GM21619 (cell line): ENCODE measurements around the gene U2AF2.

Source experiments
- ATAC-seq: cut with Tn5 transposase; IDR thresholded peaks from one replicate; pipeline ENCODE4 v1.9.1; 2021; ENCODE audit not compliant: unreplicated experiment

U2AF2 gene

GRCh38 chr19:55654323-55654867, 440 bp upstream of the U2AF2 start:
- peak; percentile 50 for ATAC-seq

- ATAC-seq = no peak
These were observed 809 bp downstream of the U2AF2 start for GRCh38 chr19:55655648-55656040.

- ATAC-seq = no peak
These were observed 1.7 kb downstream of the U2AF2 start for GRCh38 chr19:55656552-55656951.

GRCh38 chr19:55656988-55657747, 2.3 kb downstream of the U2AF2 start:
- no peak for ATAC-seq

GRCh38 chr19:55658846-55659459, 4.1 kb downstream of the U2AF2 start:
- ATAC-seq = no peak

GRCh38 chr19:55659822-55660221, 5.0 kb downstream of the U2AF2 start:
- no peak for ATAC-seq

GRCh38 chr19:55660404-55660803, 5.6 kb downstream of the U2AF2 start:
- ATAC-seq = no peak

- no peak for ATAC-seq
These were observed 6.2 kb downstream of the U2AF2 start for GRCh38 chr19:55660991-55661390.

- ATAC-seq = no peak
These were observed 7.0 kb downstream of the U2AF2 start for GRCh38 chr19:55661826-55662225.

- no peak for ATAC-seq
These were observed 9.2 kb downstream of the U2AF2 start for GRCh38 chr19:55663846-55664536.

GRCh38 chr19:55666343-55667005, 11.6 kb downstream of the U2AF2 start:
- no peak for ATAC-seq

GRCh38 chr19:55667006-55667381, 12.2 kb downstream of the U2AF2 start:
- ATAC-seq = no peak

GRCh38 chr19:55667511-55667910, 12.7 kb downstream of the U2AF2 start:
- no peak for ATAC-seq

- no peak for ATAC-seq
These were observed 13.1 kb downstream of the U2AF2 start for GRCh38 chr19:55667958-55668357.

- no peak for ATAC-seq
These were observed 13.9 kb downstream of the U2AF2 start for GRCh38 chr19:55668603-55669348.

- ATAC-seq = no peak
These were observed 14.8 kb downstream of the U2AF2 start for GRCh38 chr19:55669418-55670279.

- ATAC-seq = no peak
These were observed 15.6 kb downstream of the U2AF2 start for GRCh38 chr19:55670280-55671053.

GRCh38 chr19:55671054-55671378, 16.2 kb downstream of the U2AF2 start:
- ATAC-seq = no peak

- no peak for ATAC-seq
These were observed 17.6 kb downstream of the U2AF2 start for GRCh38 chr19:55672418-55672817.
